SK-N-SH (cell line): Measurements from ENCODE around the gene USP27X.

Source experiments
- CHD2 ChIP-seq: fragments of 150-350 bp; IDR thresholded peaks from 2 replicates; pipeline ENCODE4 v1.6.1; 2018; ENCODE audit warnings: low read length; ENCODE audit not compliant: partially characterized antibody
- EP300 ChIP-seq, 2 experiments: IDR thresholded peaks; 2 replicates each; pipeline versions ENCODE4 v1.4.0 to v1.6.1; 2012; ENCODE audit warnings: borderline replicate concordance in 1 of 2, low read depth in 1 of 2, low read length in 1 of 2
- EZH2phosphoT487 ChIP-seq: fragments of 200-600 bp; sonication (generic); IDR thresholded peaks from 2 replicates; pipeline ENCODE4 v1.6.1; 2017; ENCODE audit warnings: low read depth, mixed run types, mild to moderate bottlenecking, antibody characterized with exemption, moderate library complexity, borderline replicate concordance
- FOXM1 ChIP-seq: IDR thresholded peaks from 2 replicates; pipeline ENCODE4 v1.4.0; 2012; ENCODE audit warnings: low read depth, mild to moderate bottlenecking
- GABPA ChIP-seq: IDR thresholded peaks from 2 replicates; pipeline ENCODE4 v1.4.0; 2012; ENCODE audit warnings: low read depth, mild to moderate bottlenecking
- MAX ChIP-seq: IDR thresholded peaks from 2 replicates; pipeline ENCODE4 v1.4.0; 2012; ENCODE audit warnings: low read depth
- NRF1 ChIP-seq: IDR thresholded peaks from 2 replicates; pipeline ENCODE4 v1.6.1; 2012; ENCODE audit warnings: low read depth, mild to moderate bottlenecking, low read length
- RXRA ChIP-seq: IDR thresholded peaks from 2 replicates; pipeline ENCODE4 v1.4.0; 2012; ENCODE audit warnings: low read depth, mild to moderate bottlenecking, borderline replicate concordance
- SMC3 ChIP-seq: IDR thresholded peaks from 2 replicates; pipeline ENCODE4 v1.6.1; 2012; ENCODE audit warnings: low read depth, low read length, improper control_type of control experiment
- USF2 ChIP-seq: fragments of 150-350 bp; IDR thresholded peaks from 2 replicates; pipeline ENCODE4 v1.6.1; 2017; ENCODE audit warnings: antibody characterized with exemption, low read length, low read depth, borderline replicate concordance
- TF ChIP-seq, protein P1 (sequence below): fragments of 200-600 bp; sonication (generic); IDR thresholded peaks from 2 replicates; pipeline ENCODE4 v1.6.1; 2017; ENCODE audit warnings: antibody characterized with exemption, mild to moderate bottlenecking, moderate library complexity
- TF ChIP-seq, protein P2 (sequence below): IDR thresholded peaks from 2 replicates; pipeline ENCODE4 v1.6.1; 2012; ENCODE audit warnings: mild to moderate bottlenecking, low read depth, low read length, moderate library complexity

DNA sequence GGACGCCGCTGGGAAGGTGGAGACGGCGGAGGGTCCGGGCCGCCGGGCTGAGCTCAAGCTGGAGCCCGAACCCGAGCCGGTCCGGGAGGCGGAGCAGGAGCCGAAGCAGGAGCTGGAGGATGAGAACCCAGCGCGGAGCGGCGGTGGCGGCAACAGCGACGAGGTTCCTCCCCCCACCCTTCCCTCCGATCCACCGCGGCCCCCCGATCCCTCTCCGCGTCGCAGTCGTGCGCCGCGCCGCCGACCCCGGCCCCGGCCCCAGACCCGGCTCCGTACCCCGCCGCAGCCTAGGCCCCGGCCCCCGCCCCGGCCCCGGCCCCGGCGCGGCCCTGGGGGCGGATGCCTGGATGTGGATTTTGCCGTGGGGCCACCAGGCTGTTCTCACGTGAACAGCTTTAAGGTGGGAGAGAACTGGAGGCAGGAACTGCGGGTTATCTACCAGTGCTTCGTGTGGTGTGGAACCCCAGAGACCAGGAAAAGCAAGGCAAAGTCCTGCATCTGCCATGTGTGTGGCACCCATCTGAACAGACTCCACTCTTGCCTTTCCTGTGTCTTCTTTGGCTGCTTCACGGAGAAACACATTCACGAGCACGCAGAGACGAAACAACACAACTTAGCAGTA lies 483 bp downstream of the USP27X start:
- TF ChIP-seq, protein P1, sequence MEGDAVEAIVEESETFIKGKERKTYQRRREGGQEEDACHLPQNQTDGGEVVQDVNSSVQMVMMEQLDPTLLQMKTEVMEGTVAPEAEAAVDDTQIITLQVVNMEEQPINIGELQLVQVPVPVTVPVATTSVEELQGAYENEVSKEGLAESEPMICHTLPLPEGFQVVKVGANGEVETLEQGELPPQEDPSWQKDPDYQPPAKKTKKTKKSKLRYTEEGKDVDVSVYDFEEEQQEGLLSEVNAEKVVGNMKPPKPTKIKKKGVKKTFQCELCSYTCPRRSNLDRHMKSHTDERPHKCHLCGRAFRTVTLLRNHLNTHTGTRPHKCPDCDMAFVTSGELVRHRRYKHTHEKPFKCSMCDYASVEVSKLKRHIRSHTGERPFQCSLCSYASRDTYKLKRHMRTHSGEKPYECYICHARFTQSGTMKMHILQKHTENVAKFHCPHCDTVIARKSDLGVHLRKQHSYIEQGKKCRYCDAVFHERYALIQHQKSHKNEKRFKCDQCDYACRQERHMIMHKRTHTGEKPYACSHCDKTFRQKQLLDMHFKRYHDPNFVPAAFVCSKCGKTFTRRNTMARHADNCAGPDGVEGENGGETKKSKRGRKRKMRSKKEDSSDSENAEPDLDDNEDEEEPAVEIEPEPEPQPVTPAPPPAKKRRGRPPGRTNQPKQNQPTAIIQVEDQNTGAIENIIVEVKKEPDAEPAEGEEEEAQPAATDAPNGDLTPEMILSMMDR, result no peak
- TF ChIP-seq CHD2 (no peak), GABPA (no peak), EP300 (IDR thresholded peaks at IDR 0.05; ENCODE audit: borderline replicate concordance in 1 of 2, low read depth in 1 of 2, low read length in 1 of 2) (no peak), USF2 (no peak), RXRA (no peak), MAX (no peak), EZH2phosphoT487 (no peak), FOXM1 (no peak), NRF1 (no peak), SMC3 (no peak)
- TF ChIP-seq, protein P2, sequence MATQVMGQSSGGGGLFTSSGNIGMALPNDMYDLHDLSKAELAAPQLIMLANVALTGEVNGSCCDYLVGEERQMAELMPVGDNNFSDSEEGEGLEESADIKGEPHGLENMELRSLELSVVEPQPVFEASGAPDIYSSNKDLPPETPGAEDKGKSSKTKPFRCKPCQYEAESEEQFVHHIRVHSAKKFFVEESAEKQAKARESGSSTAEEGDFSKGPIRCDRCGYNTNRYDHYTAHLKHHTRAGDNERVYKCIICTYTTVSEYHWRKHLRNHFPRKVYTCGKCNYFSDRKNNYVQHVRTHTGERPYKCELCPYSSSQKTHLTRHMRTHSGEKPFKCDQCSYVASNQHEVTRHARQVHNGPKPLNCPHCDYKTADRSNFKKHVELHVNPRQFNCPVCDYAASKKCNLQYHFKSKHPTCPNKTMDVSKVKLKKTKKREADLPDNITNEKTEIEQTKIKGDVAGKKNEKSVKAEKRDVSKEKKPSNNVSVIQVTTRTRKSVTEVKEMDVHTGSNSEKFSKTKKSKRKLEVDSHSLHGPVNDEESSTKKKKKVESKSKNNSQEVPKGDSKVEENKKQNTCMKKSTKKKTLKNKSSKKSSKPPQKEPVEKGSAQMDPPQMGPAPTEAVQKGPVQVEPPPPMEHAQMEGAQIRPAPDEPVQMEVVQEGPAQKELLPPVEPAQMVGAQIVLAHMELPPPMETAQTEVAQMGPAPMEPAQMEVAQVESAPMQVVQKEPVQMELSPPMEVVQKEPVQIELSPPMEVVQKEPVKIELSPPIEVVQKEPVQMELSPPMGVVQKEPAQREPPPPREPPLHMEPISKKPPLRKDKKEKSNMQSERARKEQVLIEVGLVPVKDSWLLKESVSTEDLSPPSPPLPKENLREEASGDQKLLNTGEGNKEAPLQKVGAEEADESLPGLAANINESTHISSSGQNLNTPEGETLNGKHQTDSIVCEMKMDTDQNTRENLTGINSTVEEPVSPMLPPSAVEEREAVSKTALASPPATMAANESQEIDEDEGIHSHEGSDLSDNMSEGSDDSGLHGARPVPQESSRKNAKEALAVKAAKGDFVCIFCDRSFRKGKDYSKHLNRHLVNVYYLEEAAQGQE, result no peak
